ENCODE results near the gene HAUS1.
A peak's percentile ranks its signal among the peaks of the same experiment; 100 is the strongest.
"Not testable (repeated sequence)": the region's sequence is repeated elsewhere in the genome, so short reads cannot be mapped to it uniquely, and the experiment has no call there.

HAUS1 gene

GRCh38 chr18:46071653-46072375, 32.4 kb upstream of the HAUS1 start, which contains the start of gene PSTPIP2:
Gene PSTPIP2 (minus strand): TSS chr18:46072260. CDS start chr18:46072188, 72 bp downstream.
- Histone ChIP-seq H3K4me3 (peak within 1 kb of the TSS; percentile 60), H3K36me3 (replicated peaks) (no peaks in the 10 kb centered on the region), H3K9me3 (no peaks in the 10 kb centered on the region), H3K4me1 (peaks cover 5% of the 10 kb centered on the region; the same call in 1 of the 2 replicates), H3K27me3 (ENCODE audit: low read depth) (no peaks in the 10 kb centered on the region)
- DNase-seq (ENCODE audit: low spot score in 2 of 2), result peak; percentile 42 to 84
- in situ Hi-C loops (cut with MboI; ENCODE audit: low sequenced_read_pairs), result loop anchor here (5.0 kb wide), 1 partner anchor 380 kb away; no protein-coding TSS in a partner anchor

DNA sequence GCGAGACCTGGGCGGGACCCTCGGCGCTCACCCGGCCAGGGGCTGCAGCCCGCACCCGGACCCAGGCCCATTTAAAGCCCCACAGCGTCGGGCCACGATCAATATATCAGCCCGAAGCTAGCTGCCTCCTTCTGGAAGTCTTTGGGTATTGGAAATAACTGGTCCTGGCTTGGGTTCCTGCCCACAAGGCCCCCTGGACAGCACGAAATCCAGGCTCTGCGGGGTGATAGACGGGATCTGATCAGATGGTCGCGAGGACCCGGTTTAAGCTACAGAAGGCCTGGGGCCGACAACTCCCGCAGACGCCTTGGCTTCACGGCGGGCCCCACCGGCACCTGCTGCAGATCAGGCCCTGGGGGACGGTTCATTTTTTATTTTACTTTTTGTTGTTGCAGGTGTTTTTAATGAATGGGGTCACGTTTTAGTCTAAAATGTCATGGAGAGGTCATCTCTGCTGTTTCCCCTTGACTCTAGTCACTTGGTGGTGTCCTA, 31.8 kb upstream of the HAUS1 start:
- no peak for DNase-seq (ENCODE audit: low spot score in 2 of 2)
- Histone ChIP-seq H3K27me3 (ENCODE audit: low read depth) (no peaks in the 10 kb centered on the region), H3K4me3 (peak overlapping the region; percentile 60), H3K9me3 (no peaks in the 10 kb centered on the region), H3K36me3 (replicated peaks) (0 out of 2 replicates have a peak, but pooled peaks cover 3% of the 10 kb centered on the region), H3K4me1 (peaks cover 5% of the 10 kb centered on the region; the same call in 1 of the 2 replicates)
- in situ Hi-C loops (cut with MboI; ENCODE audit: low sequenced_read_pairs), result loop anchor here (5.0 kb wide), 1 partner anchor 380 kb away; no protein-coding TSS in a partner anchor

DNA sequence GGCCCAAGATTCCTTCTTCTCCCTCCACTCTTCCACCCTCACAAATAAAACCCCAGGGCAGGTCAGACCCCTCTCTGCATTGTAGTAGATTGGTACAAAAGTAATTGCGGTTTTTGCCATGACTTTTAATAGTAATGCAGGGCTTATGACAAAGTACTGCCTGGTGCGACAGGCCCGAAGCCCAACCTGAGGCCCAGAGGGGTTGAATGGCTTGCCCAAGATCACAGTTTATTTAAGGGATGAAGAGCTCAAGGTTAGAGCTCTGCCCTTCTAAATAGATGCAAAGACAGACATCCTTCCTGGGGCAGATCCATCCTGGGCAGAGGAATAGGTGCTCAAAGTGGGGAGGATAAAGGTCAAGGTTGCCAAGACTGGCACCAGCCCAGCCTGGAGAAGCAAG, 31.2 kb upstream of the HAUS1 start:
- Histone ChIP-seq H3K36me3 (replicated peaks) (peaks cover 6% of the 10 kb centered on the region; the same call in 1 of the 2 replicates), H3K4me1 (peaks cover 5% of the 10 kb centered on the region; the same call in 1 of the 2 replicates), H3K4me3 (no peak overlapping the region; the same call in 1 of the 2 replicates), H3K9me3 (no peaks in the 10 kb centered on the region), H3K27me3 (ENCODE audit: low read depth) (no peaks in the 10 kb centered on the region)
- no peak for DNase-seq (ENCODE audit: low spot score in 2 of 2)
- in situ Hi-C loops (cut with MboI; ENCODE audit: low sequenced_read_pairs), result loop anchor here (5.0 kb wide), 1 partner anchor 381 kb away; no protein-coding TSS in a partner anchor

GRCh38 chr18:46073474-46074331, 30.5 kb upstream of the HAUS1 start:
- peak; percentile 68 to 73 for DNase-seq (ENCODE audit: low spot score in 2 of 2)
- Histone ChIP-seq H3K9me3 (no peaks in the 10 kb centered on the region), H3K36me3 (replicated peaks) (peaks cover 9% of the 10 kb centered on the region), H3K4me3 (no peak overlapping the region), H3K27me3 (ENCODE audit: low read depth) (no peaks in the 10 kb centered on the region), H3K4me1 (peaks cover 5% of the 10 kb centered on the region; the same call in 1 of the 2 replicates)
- in situ Hi-C loops (cut with MboI; ENCODE audit: low sequenced_read_pairs), result loop anchor here (5.0 kb wide), 1 partner anchor 381 kb away; no protein-coding TSS in a partner anchor

- Histone ChIP-seq H3K36me3 (replicated peaks) (peaks cover 53% of the 10 kb centered on the region), H3K4me1 (no peaks in the 10 kb centered on the region), H3K27me3 (ENCODE audit: low read depth) (no peaks in the 10 kb centered on the region), H3K4me3 (no peak overlapping the region), H3K9me3 (no peaks in the 10 kb centered on the region)
- DNase-seq (ENCODE audit: low spot score in 2 of 2), result no peak
- in situ Hi-C loops (cut with MboI; ENCODE audit: low sequenced_read_pairs), result no loop called here
Measured at GRCh38 chr18:46079336-46079735, 24.8 kb upstream of the HAUS1 start.

DNA sequence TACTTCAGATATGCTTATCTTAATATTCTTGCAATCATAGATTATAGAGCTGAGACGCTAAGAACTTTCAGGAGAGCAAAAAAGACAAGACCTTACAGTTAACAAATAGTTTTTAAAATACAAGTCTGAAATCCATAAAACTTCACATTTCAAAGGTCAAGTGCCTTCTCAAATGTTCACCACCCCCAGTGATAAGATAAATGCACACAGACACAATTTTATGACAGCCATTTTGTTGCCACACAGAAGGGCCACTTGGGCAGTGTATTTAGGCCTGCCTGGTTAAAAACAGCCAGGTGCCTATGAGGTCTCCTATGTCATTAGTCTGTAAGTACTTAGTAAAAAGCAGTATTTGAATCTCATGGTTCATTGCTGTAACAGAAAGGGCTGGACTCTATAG, 24.0 kb upstream of the HAUS1 start:
- no peaks in the 10 kb centered on the region for H3K9me3 ChIP-seq
- no peak for DNase-seq (ENCODE audit: low spot score in 2 of 2)
- H3K36me3 ChIP-seq (replicated peaks), result peaks cover 61% of the 10 kb centered on the region
- H3K4me1 ChIP-seq, result no peaks in the 10 kb centered on the region
- no peaks in the 10 kb centered on the region for H3K27me3 ChIP-seq (ENCODE audit: low read depth)
- H3K4me3 ChIP-seq, result no peak overlapping the region
- in situ Hi-C loops (cut with MboI; ENCODE audit: low sequenced_read_pairs), result no loop called here

DNA sequence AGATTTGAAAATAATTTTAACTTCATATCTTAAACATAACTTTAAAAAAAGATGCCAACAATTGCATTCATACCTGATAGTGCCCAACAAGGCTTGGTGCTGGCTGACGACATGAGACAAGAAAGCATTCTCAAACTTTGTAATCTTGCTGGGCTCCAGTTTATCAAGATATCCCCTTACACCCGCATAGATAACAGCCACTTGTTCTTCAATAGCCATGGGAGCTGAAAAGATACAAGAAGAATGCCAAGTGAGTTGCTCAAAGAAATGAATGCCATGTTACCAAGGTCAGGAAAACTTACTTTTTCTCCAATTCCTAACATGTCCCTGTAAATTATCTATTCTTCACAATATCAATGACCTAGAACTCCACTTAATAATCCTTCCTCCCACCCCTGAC, 19.8 kb upstream of the HAUS1 start:
- peaks cover 89% of the 10 kb centered on the region for H3K36me3 ChIP-seq (replicated peaks)
- in situ Hi-C loops (cut with MboI; ENCODE audit: low sequenced_read_pairs), result no loop called here

GRCh38 chr18:46088501-46088900, 15.7 kb upstream of the HAUS1 start:
- DNase-seq (ENCODE audit: low spot score in 2 of 2); H3K4me3 ChIP-seq; H3K9me3 ChIP-seq; H3K27me3 ChIP-seq (ENCODE audit: low read depth); in situ Hi-C loops (cut with MboI; ENCODE audit: low sequenced_read_pairs); H3K4me1 ChIP-seq: not testable (repeated sequence)
- H3K36me3 ChIP-seq (replicated peaks), result peaks cover 97% of the 10 kb centered on the region

More for the DNA sequence above, 19.8 kb upstream of the HAUS1 start:
- H3K4me1 ChIP-seq, result no peaks in the 10 kb centered on the region
- H3K27me3 ChIP-seq (ENCODE audit: low read depth), result no peaks in the 10 kb centered on the region
- no peak overlapping the region for H3K4me3 ChIP-seq
- no peak for DNase-seq (ENCODE audit: low spot score in 2 of 2)
- H3K9me3 ChIP-seq, result no peaks in the 10 kb centered on the region

GRCh38 chr18:46095532-46095931, 8.7 kb upstream of the HAUS1 start:
- in situ Hi-C loops (cut with MboI; ENCODE audit: low sequenced_read_pairs), result no loop called here
- no peaks in the 10 kb centered on the region for H3K27me3 ChIP-seq (ENCODE audit: low read depth)
- peaks cover 25% of the 10 kb centered on the region for H3K4me1 ChIP-seq
- DNase-seq (ENCODE audit: low spot score in 2 of 2), result no peak
- H3K36me3 ChIP-seq (replicated peaks), result peaks cover 54% of the 10 kb centered on the region
- H3K4me3 ChIP-seq, result no peak overlapping the region
- H3K9me3 ChIP-seq, result no peaks in the 10 kb centered on the region

DNA sequence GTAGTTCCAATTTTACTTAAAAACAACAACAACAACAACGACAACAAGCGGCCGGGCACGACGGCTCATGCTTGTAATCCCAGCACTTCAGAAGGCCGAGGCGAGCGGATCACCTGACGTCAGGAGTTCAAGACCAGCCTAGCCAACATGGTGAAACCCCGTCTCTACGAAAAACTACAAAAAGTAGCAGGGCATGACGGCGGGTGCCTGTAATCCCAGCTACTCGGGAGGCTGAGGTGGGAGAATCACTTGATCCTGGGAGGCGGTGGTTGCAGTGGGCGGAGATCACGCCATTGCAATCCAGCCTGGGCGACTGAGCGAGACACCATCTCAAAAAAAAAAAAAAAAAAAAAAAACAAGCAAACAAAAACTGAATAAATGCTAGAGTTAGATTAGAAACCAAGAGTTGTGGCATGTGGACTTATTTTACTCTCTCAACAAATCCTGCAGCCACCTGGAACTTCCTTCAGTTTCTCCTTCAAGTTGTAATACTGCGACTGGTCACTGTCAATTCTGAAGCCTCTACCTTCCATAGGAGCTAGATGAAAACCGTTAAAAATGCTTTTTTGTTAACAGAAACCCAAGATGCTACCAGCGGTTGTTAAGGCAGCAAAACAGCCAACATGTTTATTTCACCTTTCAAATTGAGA, 7.4 kb upstream of the HAUS1 start:
- Histone ChIP-seq H3K4me3 (peak overlapping the region; percentile 87), H3K27me3 (ENCODE audit: low read depth) (no peaks in the 10 kb centered on the region), H3K36me3 (replicated peaks) (peaks cover 41% of the 10 kb centered on the region), H3K4me1 (peaks cover 25% of the 10 kb centered on the region), H3K9me3 (no peaks in the 10 kb centered on the region)
- DNase-seq (ENCODE audit: low spot score in 2 of 2), result peak in 1 of 2 experiments; percentile 45
- in situ Hi-C loops (cut with MboI; ENCODE audit: low sequenced_read_pairs), result no loop called here

GRCh38 chr18:46097431-46097800, 6.8 kb upstream of the HAUS1 start:
- peaks cover 36% of the 10 kb centered on the region for H3K36me3 ChIP-seq (replicated peaks)
- in situ Hi-C loops (cut with MboI; ENCODE audit: low sequenced_read_pairs), result no loop called here
- peaks cover 25% of the 10 kb centered on the region for H3K4me1 ChIP-seq
- DNase-seq (ENCODE audit: low spot score in 2 of 2), result no peak
- no peaks in the 10 kb centered on the region for H3K27me3 ChIP-seq (ENCODE audit: low read depth)
- no peaks in the 10 kb centered on the region for H3K9me3 ChIP-seq
- peak overlapping the region; percentile 87 for H3K4me3 ChIP-seq

GRCh38 chr18:46097801-46098615, 6.2 kb upstream of the HAUS1 start, which contains the start of gene ATP5F1A:
Gene ATP5F1A (minus strand): TSS chr18:46098296. CDS start chr18:46098231, 65 bp downstream.
- DNase-seq (ENCODE audit: low spot score in 2 of 2), result peak; percentile 84 to 87
- Histone ChIP-seq H3K4me3 (peak within 1 kb of the TSS; percentile 87), H3K36me3 (replicated peaks) (peaks cover 32% of the 10 kb centered on the region), H3K4me1 (peaks cover 25% of the 10 kb centered on the region), H3K9me3 (no peaks in the 10 kb centered on the region), H3K27me3 (ENCODE audit: low read depth) (no peaks in the 10 kb centered on the region)
- in situ Hi-C loops (cut with MboI; ENCODE audit: low sequenced_read_pairs), result no loop called here

Measured in HAP-1 (cell line).